Right hindlimb (tissue), 1 donor: Measurements from ENCODE around the gene RTN4R.

Experiments
- DNase-seq: peaks from one replicate; pipeline ENCODE4 v3.0.0-alpha.2; 2018

Gene RTN4R

GRCh38 chr22:20254975-20255946, 12.9 kb downstream of the RTN4R start:
- no peak for DNase-seq

- no peak for DNase-seq
Observed at GRCh38 chr22:20253161-20253560, 15.0 kb downstream of the RTN4R start.

GRCh38 chr22:20251981-20252380, 16.1 kb downstream of the RTN4R start:
- no peak for DNase-seq

GRCh38 chr22:20251491-20251890, 16.6 kb downstream of the RTN4R start:
- no peak for DNase-seq

- DNase-seq = peak; percentile 89
Observed at GRCh38 chr22:20249797-20250354, 18.2 kb downstream of the RTN4R start.

GRCh38 chr22:20248461-20248978, 19.6 kb downstream of the RTN4R start:
- no peak for DNase-seq

- no peak for DNase-seq
Observed at GRCh38 chr22:20247608-20248171, 20.4 kb downstream of the RTN4R start.

GRCh38 chr22:20247010-20247505, 21.1 kb downstream of the RTN4R start:
- peak; percentile 83 for DNase-seq

GRCh38 chr22:20246368-20247009, 21.6 kb downstream of the RTN4R start:
- DNase-seq = no peak

- DNase-seq = no peak
Observed at GRCh38 chr22:20245577-20246367, 22.3 kb downstream of the RTN4R start.

GRCh38 chr22:20244691-20245576, 23.2 kb downstream of the RTN4R start:
- no peak for DNase-seq

- no peak for DNase-seq
Observed at GRCh38 chr22:20244250-20244648, 23.9 kb downstream of the RTN4R start.

GRCh38 chr22:20243537-20244249, 24.4 kb downstream of the RTN4R start:
- peak; percentile 92 for DNase-seq

- no peak for DNase-seq
Observed at GRCh38 chr22:20243176-20243536, 25.0 kb downstream of the RTN4R start.

GRCh38 chr22:20242393-20243175, 25.5 kb downstream of the RTN4R start:
- DNase-seq = no peak

- no peak for DNase-seq
Observed at GRCh38 chr22:20241579-20242392, 26.3 kb downstream of the RTN4R start.

GRCh38 chr22:20240900-20241299, 27.2 kb downstream of the RTN4R start:
- DNase-seq = no peak

GRCh38 chr22:20240447-20240764, 27.7 kb downstream of the RTN4R start:
- DNase-seq = peak; percentile 89
